IMR-90 (cell line): ENCODE data around the gene RABEP2.

Experiments
- CEBPB ChIP-seq: IDR thresholded peaks from 2 replicates; pipeline ENCODE4 v1.6.1; 2012; ENCODE audit warnings: low read depth, low read length, improper control_type of control experiment
- CHD1 ChIP-seq: IDR thresholded peaks from 2 replicates; pipeline ENCODE4 v1.6.1; 2012; ENCODE audit warnings: low read depth, low read length, improper control_type of control experiment
- CTCF ChIP-seq: conservative IDR thresholded peaks from 2 replicates; pipeline ENCODE4 v1.5.1; 2012; ENCODE audit warnings: mild to moderate bottlenecking, low read depth, low read length, improper control_type of control experiment
- MAZ ChIP-seq: IDR thresholded peaks from 2 replicates; pipeline ENCODE4 v1.6.1; 2012; ENCODE audit warnings: low read depth, mild to moderate bottlenecking, low read length, improper control_type of control experiment, moderate library complexity, borderline replicate concordance
- MXI1 ChIP-seq: IDR thresholded peaks from 2 replicates; pipeline ENCODE4 v1.6.1; 2012; ENCODE audit warnings: low read depth, mild to moderate bottlenecking, low read length, moderate library complexity, borderline replicate concordance
- POLR2A ChIP-seq: IDR thresholded peaks from 2 replicates; pipeline ENCODE4 v1.6.1; 2012; ENCODE audit warnings: mild to moderate bottlenecking, low read depth, low read length
- RAD21 ChIP-seq: IDR thresholded peaks from 2 replicates; pipeline ENCODE4 v1.6.1; 2012; ENCODE audit warnings: low read length, improper control_type of control experiment
- RCOR1 ChIP-seq: IDR thresholded peaks from 2 replicates; pipeline ENCODE4 v1.6.1; 2012; ENCODE audit warnings: mild to moderate bottlenecking, low read length, improper control_type of control experiment; ENCODE audit not compliant: insufficient replicate concordance
- SMC3 ChIP-seq: fragments of 150-350 bp; IDR thresholded peaks from 2 replicates; pipeline ENCODE4 v1.6.1; 2016; ENCODE audit warnings: low read depth, mild to moderate bottlenecking, antibody characterized with exemption, low read length, moderate library complexity

- no peak for TF ChIP-seq POLR2A
- no peak for TF ChIP-seq CTCF
- no peak for TF ChIP-seq MAZ
- no peak for TF ChIP-seq CEBPB
- no peak for TF ChIP-seq SMC3
- TF ChIP-seq RCOR1: no peak
- TF ChIP-seq CHD1: no peak
- no peak for TF ChIP-seq RAD21
- no peak for TF ChIP-seq MXI1
These were observed 42.4 kb downstream of the RABEP2 start for GRCh38 chr16:28882551-28883160.
